Natural killer cell (primary cell): Measurements from ENCODE around the gene MEMO1. TPM values are rescaled to one million over a fixed set of nuclear protein-coding genes. Genes with fewer than 3 reads are reported as not detected.
"Not testable (repeated sequence)": the region's sequence is repeated elsewhere in the genome, so short reads cannot be mapped to it uniquely, and the experiment has no call there.

ENCODE experiments used
- ATAC-seq, 3 donors: fragments of 150-1000 bp in 2 of 3; fragments of 200-7000 bp in 1 of 3; cut with Tn5 transposase; 1 replicate in 1 of 3; 2 replicates in 2 of 3; pipeline ENCODE4 v1.10.0; 2021; ENCODE audit warnings: mild to moderate bottlenecking in 2 of 3, moderate library complexity in 2 of 3
- DNase-seq, 2 donors: peaks; one replicate each; pipeline versions ENCODE4 v3.0.0 to v3.0.0-alpha.2; 2013 to 2021; ENCODE audit warnings: mixed read lengths in 1 of 2
- H3K27ac ChIP-seq: one replicate; pipeline ENCODE4 v1.5.1; 2013; ENCODE audit warnings: mild to moderate bottlenecking, low read length
- H3K27me3 ChIP-seq: one replicate; pipeline ENCODE4 v1.6.1; 2013; ENCODE audit warnings: low read length; ENCODE audit not compliant: control insufficient read depth, insufficient read depth
- H3K36me3 ChIP-seq: one replicate; pipeline ENCODE4 v1.6.1; 2013; ENCODE audit warnings: low read length; ENCODE audit not compliant: control insufficient read depth, insufficient read depth
- H3K4me1 ChIP-seq: one replicate; pipeline ENCODE4 v1.6.1; 2013; ENCODE audit warnings: low read length; ENCODE audit not compliant: control insufficient read depth, insufficient read depth
- H3K4me3 ChIP-seq: one replicate; pipeline ENCODE4 v1.5.1; 2013; ENCODE audit warnings: low read length
- H3K9me3 ChIP-seq: one replicate; pipeline ENCODE4 v1.6.1; 2013; ENCODE audit warnings: low read length; ENCODE audit not compliant: control insufficient read depth, insufficient read depth
- H3K27ac Mint-ChIP-seq, 2 donors: one replicate each; pipeline ENCODE4 v1.8.0; 2022; ENCODE audit warnings: mild to moderate bottlenecking in 2 of 2, mixed read lengths in 2 of 2, moderate library complexity in 1 of 2
- H3K27me3 Mint-ChIP-seq, 2 donors: one replicate each; pipeline ENCODE4 v1.8.0; 2022; ENCODE audit warnings: low read depth in 2 of 2, mixed read lengths in 2 of 2
- H3K36me3 Mint-ChIP-seq: one replicate; pipeline ENCODE4 v1.8.0; 2022; ENCODE audit warnings: mixed read lengths
- H3K4me1 Mint-ChIP-seq, 2 donors: one replicate each; pipeline ENCODE4 v1.8.0; 2022; ENCODE audit warnings: mixed read lengths in 2 of 2
- H3K4me3 Mint-ChIP-seq: one replicate; pipeline ENCODE4 v1.8.0; 2022; ENCODE audit warnings: mild to moderate bottlenecking, moderate library complexity, mixed read lengths
- H3K9me3 Mint-ChIP-seq, 2 donors: one replicate each; pipeline ENCODE4 v1.8.0; 2022; ENCODE audit warnings: mixed read lengths in 2 of 2
- WGBS: methylation state at CpG from one replicate; pipeline ENCODE4 v1.1.7; 2013; ENCODE audit warnings: missing lambda C conversion rate; ENCODE audit not compliant: insufficient coverage; 5-methylcytosine and 5-hydroxymethylcytosine counted together
- intact Hi-C: fragments of 100-400 bp; cut with micrococcal nuclease; formaldehyde crosslinking; loops from one replicate; pipeline ENCODE4 v1.14.2; 2022
- total RNA-seq, 4 donors: library from RNA; stranded (reverse); fragments of 120-200 nt in 1 of 4; gene quantifications; one replicate each; pipeline versions ENCODE4 v1.2.3 to v1.2.4, GENCODE V29; 2013 to 2022
- TF ChIP-seq, protein P1 (sequence below): fragments of 200-600 bp; IDR thresholded peaks from one replicate; pipeline ENCODE4 v1.8.0; 2022; ENCODE audit warnings: antibody characterized with exemption

The MEMO1 gene
- 10 to 100 TPM; 48.6 to 51.9 (median 51.7) TPM for total RNA-seq
- total RNA-seq (2013), result 52.1 TPM

DNA sequence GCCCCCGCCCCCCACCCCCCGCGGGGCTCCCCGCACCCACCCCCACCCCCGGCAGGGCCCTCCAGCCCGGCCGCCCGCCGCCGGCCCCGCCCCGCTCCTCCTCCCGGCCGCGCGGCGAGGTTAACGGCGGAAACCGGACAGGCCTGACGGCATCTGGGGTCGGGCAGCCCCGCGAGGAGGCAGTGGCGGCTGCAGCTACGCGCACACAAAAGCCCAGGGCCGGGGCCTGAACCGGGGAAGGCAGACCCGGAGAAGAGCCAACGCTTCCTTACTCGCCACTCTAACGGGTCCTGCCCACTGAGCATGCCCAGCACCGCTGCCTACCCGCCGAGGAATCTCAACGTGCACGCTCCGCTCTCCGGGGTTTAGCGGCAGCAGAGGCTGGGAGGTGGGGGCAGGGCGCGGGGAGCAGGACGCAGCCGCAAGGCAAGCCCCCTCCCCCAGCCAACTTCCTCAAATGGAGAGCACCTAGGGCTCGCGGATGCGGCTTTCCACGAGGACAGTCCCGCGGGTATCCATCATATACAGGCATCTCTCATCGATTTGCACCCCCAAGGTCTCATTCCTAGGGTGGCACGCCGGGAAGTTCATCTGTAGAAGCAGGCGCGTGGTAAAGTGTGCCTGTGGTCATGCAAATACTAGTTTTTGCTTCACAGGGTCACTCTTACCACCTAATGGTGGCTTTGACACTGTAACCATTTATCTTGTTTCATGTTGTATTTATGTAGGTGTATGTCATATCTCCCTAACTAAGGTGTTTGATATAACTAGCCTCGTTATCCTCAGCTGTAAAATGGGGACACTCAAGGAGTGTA is at the start of gene MEMO1:
Gene MEMO1, minus strand, starts transcription at position 339 of the 815 bp plus-strand sequence. CDS start 761 bp downstream, outside the sequence.
- Mint-ChIP-seq H3K4me1 (peaks cover 34 to 42% of the 10 kb centered on the region in 2 donors), H3K36me3 (no peaks in the 10 kb centered on the region)
- under 1% methylated on average over 51 of the region's 57 CpGs for WGBS

DNA sequence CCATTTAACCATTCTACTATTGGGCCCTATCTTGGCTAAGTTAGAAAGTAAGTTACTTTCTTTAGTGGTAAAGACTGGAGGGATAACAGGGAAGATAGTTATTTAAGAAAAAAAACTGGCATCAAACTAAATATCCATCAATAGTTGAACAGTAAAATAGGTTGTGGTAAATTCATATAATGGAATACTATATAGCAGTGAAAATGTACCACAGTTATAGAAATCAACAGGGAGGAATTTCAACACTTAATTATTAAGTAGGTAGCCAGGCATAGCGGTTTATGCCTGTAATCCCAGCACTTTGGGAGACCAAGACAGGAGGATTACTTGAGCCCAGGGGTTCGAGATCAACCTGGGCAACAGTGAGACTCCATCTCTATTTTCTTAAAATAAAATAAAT is 49.5 kb upstream of the MEMO1 start:
- Histone ChIP-seq H3K27me3 (no peaks in the 10 kb centered on the region), H3K4me1 (peaks cover 9% of the 10 kb centered on the region), H3K4me3 (no peak overlapping the region), H3K27ac (no peak overlapping the region), H3K36me3 (no peaks in the 10 kb centered on the region), H3K9me3 (no peaks in the 10 kb centered on the region)
- Mint-ChIP-seq H3K9me3 (no peaks in the 10 kb centered on the region), H3K4me3 (peak overlapping the region; percentile 42), H3K36me3 (no peaks in the 10 kb centered on the region), H3K27ac (no peak overlapping the region), H3K27me3 (no peaks in the 10 kb centered on the region), H3K4me1 (peaks cover 23 to 24% of the 10 kb centered on the region in 2 donors)
- no peak for DNase-seq
- no peak for ATAC-seq
- 89% methylated on average over 1 of the region's 2 CpGs for WGBS
- intact Hi-C loops, result loop anchor here (5.0 kb wide), 1 partner anchor 107 kb away; the partner anchor contains the start of gene SLC30A6
- TF ChIP-seq, protein P1, sequence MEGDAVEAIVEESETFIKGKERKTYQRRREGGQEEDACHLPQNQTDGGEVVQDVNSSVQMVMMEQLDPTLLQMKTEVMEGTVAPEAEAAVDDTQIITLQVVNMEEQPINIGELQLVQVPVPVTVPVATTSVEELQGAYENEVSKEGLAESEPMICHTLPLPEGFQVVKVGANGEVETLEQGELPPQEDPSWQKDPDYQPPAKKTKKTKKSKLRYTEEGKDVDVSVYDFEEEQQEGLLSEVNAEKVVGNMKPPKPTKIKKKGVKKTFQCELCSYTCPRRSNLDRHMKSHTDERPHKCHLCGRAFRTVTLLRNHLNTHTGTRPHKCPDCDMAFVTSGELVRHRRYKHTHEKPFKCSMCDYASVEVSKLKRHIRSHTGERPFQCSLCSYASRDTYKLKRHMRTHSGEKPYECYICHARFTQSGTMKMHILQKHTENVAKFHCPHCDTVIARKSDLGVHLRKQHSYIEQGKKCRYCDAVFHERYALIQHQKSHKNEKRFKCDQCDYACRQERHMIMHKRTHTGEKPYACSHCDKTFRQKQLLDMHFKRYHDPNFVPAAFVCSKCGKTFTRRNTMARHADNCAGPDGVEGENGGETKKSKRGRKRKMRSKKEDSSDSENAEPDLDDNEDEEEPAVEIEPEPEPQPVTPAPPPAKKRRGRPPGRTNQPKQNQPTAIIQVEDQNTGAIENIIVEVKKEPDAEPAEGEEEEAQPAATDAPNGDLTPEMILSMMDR, result no peak

More for the DNA sequence above, at the start of gene MEMO1:
- Histone ChIP-seq H3K4me1 (peaks cover 22% of the 10 kb centered on the region), H3K27me3 (no peaks in the 10 kb centered on the region), H3K4me3 (peak within 1 kb of the TSS; percentile 68), H3K9me3 (no peaks in the 10 kb centered on the region), H3K36me3 (no peaks in the 10 kb centered on the region), H3K27ac (peak within 1 kb of the TSS; percentile 71)
- Mint-ChIP-seq H3K9me3 (no peaks in the 10 kb centered on the region), H3K27me3 (no peaks in the 10 kb centered on the region), H3K27ac (peak within 1 kb of the TSS; percentile 89 to 93), H3K4me3 (peak within 1 kb of the TSS; percentile 92)
- DNase-seq (peak; percentile 83 to 95), ATAC-seq (peak; percentile 72 to 88 (median 73))
- intact Hi-C loops, result loop anchor here (1.0 kb wide), 1 partner anchor 52 kb away; the partner anchor contains the start of gene SPAST
- TF ChIP-seq, protein P1, result no peak

DNA sequence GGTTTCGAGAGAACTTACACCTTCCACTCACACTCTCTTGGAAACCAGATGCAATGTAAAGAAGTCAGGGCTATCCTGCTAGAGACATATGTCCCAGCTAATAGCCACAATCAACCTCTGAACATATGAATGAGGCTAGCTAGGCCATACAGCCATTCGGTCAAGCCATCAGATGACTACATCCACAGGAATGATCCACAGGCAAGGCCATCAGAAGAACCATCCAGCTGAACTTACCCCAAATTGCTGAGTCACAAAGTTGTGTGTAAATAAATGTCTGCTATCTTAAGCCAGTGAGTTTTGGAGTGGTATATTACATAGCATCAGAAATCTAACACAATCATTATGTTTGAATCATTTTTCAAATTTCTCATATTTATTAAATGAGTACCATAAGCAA is 47.3 kb upstream of the MEMO1 start:
- TF ChIP-seq, protein P1, result no peak
- H3K4me1 Mint-ChIP-seq, result peaks cover 12 to 14% of the 10 kb centered on the region in 2 donors
- ATAC-seq, result no peak
- H3K27ac Mint-ChIP-seq, result no peak overlapping the region
- H3K27me3 Mint-ChIP-seq, result no peaks in the 10 kb centered on the region
- no peaks in the 10 kb centered on the region for H3K9me3 Mint-ChIP-seq
- H3K27ac ChIP-seq, result no peak overlapping the region
- H3K36me3 Mint-ChIP-seq, result no peaks in the 10 kb centered on the region
- no peaks in the 10 kb centered on the region for H3K27me3 ChIP-seq
- intact Hi-C loops, result no loop called here
- no peak for DNase-seq
- 88% methylated on average over 2 of the region's 2 CpGs for WGBS
- H3K4me3 Mint-ChIP-seq, result no peak overlapping the region
- H3K9me3 ChIP-seq, result no peaks in the 10 kb centered on the region
- no peak overlapping the region for H3K4me3 ChIP-seq
- H3K4me1 ChIP-seq, result peaks cover 4% of the 10 kb centered on the region
- no peaks in the 10 kb centered on the region for H3K36me3 ChIP-seq

DNA sequence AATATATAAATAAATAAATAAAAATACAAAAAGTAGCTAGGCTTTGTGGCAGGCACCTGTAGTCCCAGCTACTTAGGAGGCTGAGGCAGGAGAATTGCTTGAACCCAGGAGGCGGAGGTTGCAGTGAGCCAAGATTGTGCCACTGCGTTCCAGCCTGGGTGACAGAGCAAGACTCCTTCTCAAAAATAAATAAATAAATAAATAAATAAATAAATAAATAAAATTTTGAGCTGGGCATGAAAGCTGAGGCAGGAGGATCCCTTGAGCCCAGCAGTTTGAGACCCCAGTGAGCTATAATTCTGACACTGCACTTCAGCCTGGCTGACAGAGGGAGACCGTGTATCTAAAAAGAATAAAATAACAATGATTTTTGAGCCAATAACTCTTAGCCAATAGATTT is 43.8 kb upstream of the MEMO1 start:
- H3K27ac ChIP-seq, H3K27me3 ChIP-seq, intact Hi-C loops, DNase-seq, H3K4me1 ChIP-seq, H3K4me3 Mint-ChIP-seq, ATAC-seq, H3K9me3 ChIP-seq, H3K36me3 ChIP-seq, H3K4me1 Mint-ChIP-seq, H3K27me3 Mint-ChIP-seq, H3K4me3 ChIP-seq, H3K9me3 Mint-ChIP-seq, H3K36me3 Mint-ChIP-seq, H3K27ac Mint-ChIP-seq: not testable (repeated sequence)
- 100% methylated on average over 1 of the region's 3 CpGs for WGBS
